ENCODE data around the gene CDKN2C. TPM values are rescaled to one million over a fixed set of nuclear protein-coding genes. Genes with fewer than 3 reads are reported as not detected.
"Not testable (repeated sequence)": the region's sequence is repeated elsewhere in the genome, so short reads cannot be mapped to it uniquely, and the experiment has no call there.

The CDKN2C gene
- total and polyA plus RNA-seq, 2 donors (not counting 1 experiment from before 2014, with no cell fraction given) = 24.4 to 31.5 TPM

- TF ChIP-seq CTCF (conservative IDR thresholded peaks at IDR 0.05 in 1 of 2, IDR thresholded peaks at IDR 0.05 in 1 of 2; ENCODE audit: low read depth in 1 of 2, low read length in 2 of 2) = no peak
- TF ChIP-seq EZH2 (IDR thresholded peaks at IDR 0.05; ENCODE audit: low read length, missing control alignments) = no peak
- DNase-seq (ENCODE audit: low read depth in 2 of 2) = no peak
- no peak overlapping the region for H3K4me2 ChIP-seq (ENCODE audit: extremely low read depth, insufficient read depth, low read length)
- no peak overlapping the region for H3K27ac ChIP-seq (ENCODE audit: insufficient read depth, low read length)
- no peak overlapping the region for H3K9ac ChIP-seq (ENCODE audit: insufficient read depth, low read length)
- no peaks in the 10 kb centered on the region for H3K4me1 ChIP-seq (ENCODE audit: control insufficient read depth, extremely low read depth, insufficient read depth, low read length)
- H3K4me3 ChIP-seq (replicated peaks in 1 of 4; ENCODE audit: control extremely low read depth in 1 of 4, insufficient read depth in 1 of 4, low read depth in 3 of 4, low read length in 4 of 4) = no peak overlapping the region
- no peaks in the 10 kb centered on the region for H4K20me1 ChIP-seq (ENCODE audit: control insufficient read depth, extremely low read depth, insufficient read depth, low read length)
- no peak overlapping the region for H2AFZ ChIP-seq (ENCODE audit: low read length)
- H3K79me2 ChIP-seq (ENCODE audit: control insufficient read depth, insufficient read depth, low read length) = no peaks in the 10 kb centered on the region
- no peaks in the 10 kb centered on the region for H3K36me3 ChIP-seq (ENCODE audit: control insufficient read depth, insufficient read depth, low read length)
- H3K9me3 ChIP-seq (ENCODE audit: control insufficient read depth, insufficient read depth, low read depth, low read length) = no peaks in the 10 kb centered on the region
- H3K27me3 ChIP-seq (ENCODE audit: control insufficient read depth, insufficient read depth, low read length) = no peaks in the 10 kb centered on the region
Observed at GRCh38 chr1:50996083-50996482, 26.0 kb downstream of the CDKN2C start.

- H3K27ac ChIP-seq (ENCODE audit: insufficient read depth, low read length); H3K9me3 ChIP-seq (ENCODE audit: control insufficient read depth, insufficient read depth, low read depth, low read length); H3K9ac ChIP-seq (ENCODE audit: insufficient read depth, low read length); H2AFZ ChIP-seq (ENCODE audit: low read length); H3K4me3 ChIP-seq (replicated peaks in 1 of 4; ENCODE audit: control extremely low read depth in 1 of 4, insufficient read depth in 1 of 4, low read depth in 3 of 4, low read length in 4 of 4); DNase-seq (ENCODE audit: low read depth in 2 of 2); H3K36me3 ChIP-seq (ENCODE audit: control insufficient read depth, insufficient read depth, low read length); H3K27me3 ChIP-seq (ENCODE audit: control insufficient read depth, insufficient read depth, low read length); H3K4me1 ChIP-seq (ENCODE audit: control insufficient read depth, extremely low read depth, insufficient read depth, low read length); H3K79me2 ChIP-seq (ENCODE audit: control insufficient read depth, insufficient read depth, low read length); H3K4me2 ChIP-seq (ENCODE audit: extremely low read depth, insufficient read depth, low read length); H4K20me1 ChIP-seq (ENCODE audit: control insufficient read depth, extremely low read depth, insufficient read depth, low read length): not testable (repeated sequence)
Observed at GRCh38 chr1:50999375-50999774, 29.3 kb downstream of the CDKN2C start.

- Histone ChIP-seq H3K9ac (ENCODE audit: insufficient read depth, low read length) (no peak overlapping the region), H3K4me1 (ENCODE audit: control insufficient read depth, extremely low read depth, insufficient read depth, low read length) (no peaks in the 10 kb centered on the region), H2AFZ (ENCODE audit: low read length) (no peak overlapping the region), H3K9me3 (ENCODE audit: control insufficient read depth, insufficient read depth, low read depth, low read length) (no peaks in the 10 kb centered on the region), H4K20me1 (ENCODE audit: control insufficient read depth, extremely low read depth, insufficient read depth, low read length) (no peaks in the 10 kb centered on the region), H3K27ac (ENCODE audit: insufficient read depth, low read length) (no peak overlapping the region), H3K4me3 (replicated peaks in 1 of 4; ENCODE audit: control extremely low read depth in 1 of 4, insufficient read depth in 1 of 4, low read depth in 3 of 4, low read length in 4 of 4) (no peak overlapping the region), H3K36me3 (ENCODE audit: control insufficient read depth, insufficient read depth, low read length) (no peaks in the 10 kb centered on the region), H3K27me3 (ENCODE audit: control insufficient read depth, insufficient read depth, low read length) (no peaks in the 10 kb centered on the region), H3K4me2 (ENCODE audit: extremely low read depth, insufficient read depth, low read length) (no peak overlapping the region), H3K79me2 (ENCODE audit: control insufficient read depth, insufficient read depth, low read length) (no peaks in the 10 kb centered on the region)
- TF ChIP-seq EZH2 (IDR thresholded peaks at IDR 0.05; ENCODE audit: low read length, missing control alignments) (no peak), CTCF (conservative IDR thresholded peaks at IDR 0.05 in 1 of 2, IDR thresholded peaks at IDR 0.05 in 1 of 2; ENCODE audit: low read depth in 1 of 2, low read length in 2 of 2) (no peak)
- DNase-seq (ENCODE audit: low read depth in 2 of 2) = no peak
Observed at GRCh38 chr1:51000160-51000559, 30.1 kb downstream of the CDKN2C start.
